OCI-LY7 (cell line): Measurements from ENCODE around the gene TSR1.

Source experiments
- EZH2phosphoT487 ChIP-seq: fragments of 200-600 bp; sonication (generic); IDR thresholded peaks from 2 replicates; pipeline ENCODE4 v1.6.1; 2018; ENCODE audit warnings: low read depth, borderline replicate concordance, mild to moderate bottlenecking, mixed run types, antibody characterized with exemption, low read length, moderate library complexity, mixed read lengths
- TF ChIP-seq, protein P1 (sequence below): fragments of 200-600 bp; sonication (generic); conservative IDR thresholded peaks from 2 replicates; pipeline ENCODE4 v1.5.1; 2014; ENCODE audit warnings: mild to moderate bottlenecking, antibody characterized with exemption, low read length, moderate library complexity, mixed read lengths

DNA sequence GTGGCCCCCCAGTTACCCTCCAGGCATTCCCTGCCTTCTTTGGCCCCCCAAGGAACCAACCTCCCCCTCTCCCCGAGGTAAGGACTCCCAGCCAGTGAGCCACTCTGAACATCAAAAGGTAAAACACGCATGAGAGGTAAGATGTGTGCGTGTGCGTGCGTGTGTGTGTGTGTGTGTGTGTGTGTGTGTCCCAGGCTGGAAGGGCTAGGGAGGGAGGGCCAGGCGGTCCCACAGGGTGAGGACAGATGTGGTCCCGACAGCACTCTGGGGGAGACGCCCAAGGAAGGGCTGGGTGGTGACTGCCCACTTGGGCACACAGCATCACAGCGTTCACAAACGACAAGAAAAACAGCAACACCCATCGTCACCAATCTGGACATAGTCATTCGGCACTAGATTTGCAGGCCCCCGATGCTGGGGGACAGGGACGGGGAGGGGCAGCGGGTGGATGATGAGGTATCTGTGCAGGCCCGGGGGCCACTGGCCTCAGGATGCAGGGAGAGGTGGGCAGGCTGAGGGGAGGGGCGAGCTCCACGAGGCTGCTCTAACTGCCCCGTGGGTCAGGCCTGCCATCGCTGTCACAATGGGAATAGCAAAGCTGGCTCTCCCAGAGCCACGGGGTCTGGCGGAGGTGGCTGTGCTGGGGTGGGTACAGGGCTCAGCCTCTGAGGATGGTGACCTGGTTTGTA lies 48.3 kb upstream of the TSR1 start:
- TF ChIP-seq, protein P1, sequence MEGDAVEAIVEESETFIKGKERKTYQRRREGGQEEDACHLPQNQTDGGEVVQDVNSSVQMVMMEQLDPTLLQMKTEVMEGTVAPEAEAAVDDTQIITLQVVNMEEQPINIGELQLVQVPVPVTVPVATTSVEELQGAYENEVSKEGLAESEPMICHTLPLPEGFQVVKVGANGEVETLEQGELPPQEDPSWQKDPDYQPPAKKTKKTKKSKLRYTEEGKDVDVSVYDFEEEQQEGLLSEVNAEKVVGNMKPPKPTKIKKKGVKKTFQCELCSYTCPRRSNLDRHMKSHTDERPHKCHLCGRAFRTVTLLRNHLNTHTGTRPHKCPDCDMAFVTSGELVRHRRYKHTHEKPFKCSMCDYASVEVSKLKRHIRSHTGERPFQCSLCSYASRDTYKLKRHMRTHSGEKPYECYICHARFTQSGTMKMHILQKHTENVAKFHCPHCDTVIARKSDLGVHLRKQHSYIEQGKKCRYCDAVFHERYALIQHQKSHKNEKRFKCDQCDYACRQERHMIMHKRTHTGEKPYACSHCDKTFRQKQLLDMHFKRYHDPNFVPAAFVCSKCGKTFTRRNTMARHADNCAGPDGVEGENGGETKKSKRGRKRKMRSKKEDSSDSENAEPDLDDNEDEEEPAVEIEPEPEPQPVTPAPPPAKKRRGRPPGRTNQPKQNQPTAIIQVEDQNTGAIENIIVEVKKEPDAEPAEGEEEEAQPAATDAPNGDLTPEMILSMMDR: no peak
- no peak for TF ChIP-seq EZH2phosphoT487
